Activated effector memory CD4-positive, alpha-beta T cell treated with anti-CD3 and anti-CD28 coated beads, Interleukin-2, amount 50 U/mL, for 16 hours (primary cell): ENCODE data around the gene RUVBL1.

Experiments
- DNase-seq: peaks from one replicate; pipeline ENCODE4 v3.0.0-alpha.2; 2020

Gene RUVBL1

DNA sequence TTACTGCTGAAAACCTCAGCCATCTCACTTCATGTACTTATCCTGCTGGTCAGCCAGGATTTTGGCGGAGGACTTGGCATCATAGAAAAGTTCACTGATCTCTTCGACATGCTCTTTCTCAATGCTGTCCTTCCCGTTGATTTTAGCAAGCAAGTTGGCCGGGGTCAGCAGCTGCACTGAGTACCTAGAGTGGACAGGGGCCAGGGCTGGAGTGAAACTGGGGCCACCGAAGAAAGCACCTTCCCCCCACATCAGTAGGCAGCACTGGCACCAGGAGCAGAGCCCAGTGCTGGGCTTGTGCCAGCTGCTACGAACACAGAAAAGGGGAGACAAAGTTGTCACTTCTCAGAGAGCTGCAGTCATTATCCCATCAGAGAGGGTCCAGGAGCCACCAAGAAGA, 42.4 kb downstream of the RUVBL1 start:
- no peak for DNase-seq

GRCh38 chr3:128080323-128081080, 43.1 kb downstream of the RUVBL1 start:
- DNase-seq = no peak

DNA sequence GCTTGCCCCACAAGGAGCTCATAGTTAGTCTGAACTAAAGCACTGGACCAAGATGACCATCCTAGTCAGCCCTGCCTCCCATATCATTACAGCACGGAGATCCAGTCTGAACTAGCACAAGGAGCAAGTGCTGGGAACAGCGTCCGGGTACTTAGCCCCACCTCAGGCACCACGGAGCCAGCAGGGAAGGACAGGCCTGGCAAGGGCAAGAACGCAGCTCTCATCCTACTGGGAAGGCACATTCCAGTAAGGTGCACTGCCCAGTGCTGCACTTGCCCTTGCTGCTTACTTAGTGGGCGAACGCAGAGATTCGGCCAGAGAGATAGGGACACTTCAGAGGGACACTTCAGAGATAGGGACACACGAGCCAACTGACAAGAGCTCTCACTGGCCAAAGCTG, 43.8 kb downstream of the RUVBL1 start:
- no peak for DNase-seq

- DNase-seq = no peak
These were observed 44.7 kb downstream of the RUVBL1 start for GRCh38 chr3:128078875-128079274.

DNA sequence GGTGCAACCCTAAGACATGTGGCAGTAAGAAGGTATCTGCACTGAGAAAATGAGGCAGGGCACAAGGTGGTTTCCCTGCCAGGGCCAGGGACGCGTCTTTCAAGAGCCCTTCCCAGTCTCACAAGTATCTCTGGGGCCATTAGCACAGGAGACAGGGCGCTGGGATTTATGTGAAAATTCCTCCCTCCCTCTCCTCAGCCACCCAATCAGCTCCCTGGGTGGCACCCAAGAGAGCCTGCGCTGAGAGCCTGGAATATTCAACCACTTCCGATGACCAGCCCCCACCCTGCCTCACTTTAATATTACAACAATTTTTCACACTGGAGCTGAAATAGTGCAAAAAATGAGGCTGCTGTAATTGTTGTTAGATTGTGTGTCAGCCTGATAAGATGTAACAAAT, 45.3 kb downstream of the RUVBL1 start:
- DNase-seq = no peak

DNA sequence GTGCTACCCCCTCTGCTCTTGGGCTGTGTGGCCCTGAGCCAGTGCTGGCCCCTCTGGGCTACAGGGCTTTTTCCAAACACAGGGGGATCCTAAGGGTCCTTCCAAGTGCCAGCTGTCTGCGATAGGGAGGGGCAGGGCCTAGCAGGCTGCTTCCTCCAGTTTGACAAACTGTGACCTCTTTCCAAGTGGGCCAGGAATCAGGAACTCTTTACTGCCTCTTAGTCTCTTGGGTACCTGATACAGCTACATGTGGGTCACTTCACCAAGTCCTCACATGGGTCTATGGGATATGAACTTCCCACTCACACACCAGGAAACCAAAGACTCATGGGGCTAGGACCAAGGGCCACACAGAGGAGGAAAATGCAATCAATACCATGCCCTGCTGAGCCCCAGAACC, 45.9 kb downstream of the RUVBL1 start:
- no peak for DNase-seq

- DNase-seq = no peak
These were observed 46.4 kb downstream of the RUVBL1 start for GRCh38 chr3:128077202-128077624.

GRCh38 chr3:128076483-128077201, 47.0 kb downstream of the RUVBL1 start:
- DNase-seq = peak; percentile 75

DNA sequence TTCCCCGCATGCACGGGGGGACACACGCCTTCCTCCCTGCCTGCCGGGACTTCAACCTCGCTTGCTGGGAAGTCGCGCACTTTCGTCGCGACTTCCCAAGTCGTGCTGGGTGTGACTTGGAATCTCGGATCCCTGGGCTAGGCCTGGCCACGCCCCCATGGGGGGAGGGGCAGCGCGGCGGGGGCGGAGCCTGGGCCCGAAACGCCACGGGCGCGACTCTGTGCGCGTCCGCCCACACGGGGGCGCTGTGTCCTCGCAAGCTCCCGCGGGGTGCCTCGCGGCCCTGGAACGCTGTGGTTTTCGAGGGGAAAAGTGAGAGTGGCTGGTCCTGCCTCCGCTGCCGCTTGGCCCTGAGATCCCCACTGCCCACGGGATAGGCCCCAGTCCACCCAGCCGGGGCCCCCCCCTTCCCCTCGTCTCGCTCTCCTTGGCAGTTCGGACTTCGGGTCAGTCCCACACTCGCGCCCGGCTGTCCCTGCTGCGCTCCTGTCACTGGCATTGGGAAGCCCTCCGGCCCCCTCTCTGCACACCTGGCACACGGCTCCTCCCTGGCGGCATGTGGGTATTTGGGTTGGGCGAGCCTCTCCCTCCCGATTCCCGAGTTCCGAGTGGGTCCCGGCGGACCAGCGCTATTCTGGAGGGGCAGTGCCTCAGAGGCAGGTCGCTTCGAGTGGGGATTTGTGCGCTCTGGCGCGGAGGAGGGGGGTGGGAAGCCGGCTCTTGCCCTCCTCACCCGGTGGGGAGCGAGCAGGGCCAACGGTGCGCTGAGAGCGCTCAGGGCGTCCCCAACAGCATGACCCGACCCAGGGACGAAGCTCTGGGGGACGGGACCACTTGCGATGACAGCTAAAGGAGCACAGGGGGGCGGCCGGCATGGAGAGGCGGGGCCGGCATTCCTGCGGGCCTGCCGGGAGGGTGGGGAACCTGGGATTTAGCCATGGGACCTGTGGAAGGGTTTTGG, 47.8 kb downstream of the RUVBL1 start:
- peak; percentile 95 for DNase-seq

DNA sequence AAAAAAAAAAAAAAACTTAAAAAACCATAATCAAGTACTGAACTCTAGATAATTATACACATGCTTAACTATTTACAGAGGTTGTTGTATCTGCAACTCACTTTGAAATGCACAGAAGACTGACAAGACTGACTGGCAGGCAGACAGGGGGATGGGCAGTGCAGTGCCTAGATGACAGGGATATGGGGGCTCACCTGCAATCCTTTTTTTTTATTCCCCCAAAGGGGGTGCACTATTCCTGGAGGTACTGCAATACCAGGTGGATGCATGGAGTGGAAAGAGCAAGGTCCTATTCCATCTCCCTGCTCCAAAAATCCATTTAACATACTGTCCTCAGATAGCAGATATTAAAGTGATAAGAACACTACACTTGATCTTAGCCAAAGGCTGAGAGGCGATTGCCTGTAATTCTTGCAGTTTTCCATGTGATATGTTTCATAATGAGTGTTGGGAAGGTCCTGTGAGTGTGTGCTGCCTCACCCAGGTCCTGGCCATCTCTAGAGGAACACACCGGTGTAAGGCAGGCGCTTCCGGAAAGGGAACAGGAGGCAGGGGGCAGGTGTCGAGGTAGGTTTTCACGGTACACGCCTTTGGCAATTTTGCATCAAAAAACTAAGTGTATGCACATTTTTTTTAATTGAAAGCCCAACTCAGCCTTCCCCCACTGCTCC, 48.6 kb downstream of the RUVBL1 start:
- no peak for DNase-seq

- DNase-seq = no peak
These were observed 49.8 kb downstream of the RUVBL1 start for GRCh38 chr3:128073807-128074206.

DNA sequence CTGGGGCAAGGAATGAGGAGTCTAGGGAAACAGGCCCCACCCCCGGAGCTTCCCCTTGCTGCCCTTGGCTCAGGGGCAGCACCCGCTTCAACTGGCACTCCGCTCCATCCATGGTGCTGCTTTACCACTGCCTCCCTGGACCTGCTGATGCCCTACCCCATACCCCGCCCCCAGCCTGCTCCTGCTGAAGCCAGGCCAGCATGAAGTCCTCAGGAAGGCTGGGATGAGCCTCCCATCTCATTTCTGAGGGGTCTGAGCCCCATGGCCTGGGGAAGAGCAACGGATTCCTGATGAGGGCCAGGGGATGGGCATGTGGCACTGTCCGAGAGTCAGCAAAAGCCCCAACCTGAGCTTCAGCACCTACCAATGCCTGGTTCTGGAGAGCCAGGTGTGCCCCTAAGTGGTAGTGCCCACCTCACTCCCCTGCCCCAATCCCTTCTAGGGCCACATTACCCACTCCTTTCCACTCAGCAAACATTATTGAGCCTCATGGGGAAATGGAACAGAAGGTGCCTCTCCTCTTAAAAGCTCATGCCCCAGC, 50.4 kb downstream of the RUVBL1 start:
- DNase-seq = no peak

- DNase-seq = no peak
These were observed 51.0 kb downstream of the RUVBL1 start for GRCh38 chr3:128072454-128073184.

DNA sequence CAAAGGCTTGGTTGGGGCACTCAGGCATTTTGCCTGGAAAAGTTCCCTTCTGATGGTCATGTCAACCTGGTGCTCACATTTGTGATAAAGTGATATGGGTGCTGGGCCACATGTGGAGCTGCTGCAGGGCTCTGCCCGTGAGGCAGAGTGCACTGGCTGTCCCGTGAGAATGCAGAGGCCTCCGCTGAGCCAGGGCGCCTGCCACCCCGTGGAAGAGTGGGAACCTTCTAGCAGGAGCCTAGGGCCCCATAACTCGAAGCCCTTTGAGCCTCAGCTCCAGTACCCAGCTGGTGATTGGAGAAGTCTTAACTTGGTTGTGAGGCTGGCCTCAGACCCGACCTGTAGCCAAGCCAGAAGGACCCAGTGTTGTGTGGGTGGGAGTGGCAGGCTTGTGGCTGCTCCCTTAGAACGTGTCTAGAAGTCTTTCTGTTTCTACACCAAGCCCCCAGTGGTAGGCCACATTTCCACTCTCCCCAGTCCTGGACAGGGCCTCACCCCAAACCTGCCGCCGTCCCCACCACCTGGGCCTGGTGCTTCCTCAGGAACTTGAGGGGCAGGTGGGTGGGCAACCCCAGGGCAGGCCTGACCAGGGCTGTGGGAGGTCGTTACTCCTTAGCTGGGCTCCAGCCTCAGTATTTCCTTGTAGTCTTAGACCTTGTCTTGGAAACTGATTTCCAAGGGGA, 51.7 kb downstream of the RUVBL1 start:
- DNase-seq = no peak

DNA sequence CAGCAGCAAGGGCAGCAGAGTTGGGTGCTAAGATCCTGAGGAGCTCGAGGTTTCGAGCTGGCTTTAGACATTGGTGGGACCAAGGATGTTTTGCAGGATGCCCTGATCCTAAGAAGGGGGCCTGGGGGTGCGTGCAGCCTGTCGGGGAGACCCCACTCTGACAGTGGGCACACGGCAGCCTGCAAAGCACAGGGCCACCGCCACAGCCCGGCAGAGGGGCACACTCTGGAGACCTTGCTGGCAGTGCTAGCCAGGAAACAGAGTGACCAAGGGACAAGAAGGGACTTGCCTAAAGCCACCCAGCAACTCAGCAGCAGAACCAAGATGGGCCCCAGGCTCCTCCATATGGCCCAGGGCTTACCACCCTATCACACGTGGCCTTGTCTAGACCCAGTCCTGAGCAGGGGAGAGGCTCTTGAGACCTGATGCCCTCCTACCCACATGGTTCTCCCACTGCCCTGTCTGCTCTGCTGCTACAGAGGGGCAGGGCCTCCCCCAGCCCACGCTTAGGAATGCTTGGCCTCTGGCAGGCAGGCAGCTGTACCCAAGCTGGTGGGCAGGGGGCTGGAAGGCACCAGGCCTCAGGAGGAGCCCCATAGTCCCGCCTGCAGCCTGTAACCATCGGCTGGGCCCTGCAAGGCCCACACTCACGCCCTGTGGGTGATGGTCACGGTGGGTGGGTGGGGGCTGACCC, 52.6 kb downstream of the RUVBL1 start:
- no peak for DNase-seq

DNA sequence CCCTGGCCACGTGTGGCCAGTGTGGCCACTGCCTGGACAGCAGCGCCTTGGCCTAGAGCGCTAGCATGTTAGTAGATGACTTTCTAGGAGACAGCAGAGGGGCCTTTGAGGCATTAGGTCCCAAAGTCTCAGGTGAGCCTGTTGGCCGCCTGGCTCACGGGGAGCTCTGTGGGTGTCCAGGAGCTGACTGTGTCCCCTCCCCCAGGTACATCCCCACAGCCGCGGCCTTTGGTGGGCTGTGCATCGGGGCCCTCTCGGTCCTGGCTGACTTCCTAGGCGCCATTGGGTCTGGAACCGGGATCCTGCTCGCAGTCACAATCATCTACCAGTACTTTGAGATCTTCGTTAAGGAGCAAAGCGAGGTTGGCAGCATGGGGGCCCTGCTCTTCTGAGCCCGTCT, 54.3 kb downstream of the RUVBL1 start:
- DNase-seq = no peak

DNA sequence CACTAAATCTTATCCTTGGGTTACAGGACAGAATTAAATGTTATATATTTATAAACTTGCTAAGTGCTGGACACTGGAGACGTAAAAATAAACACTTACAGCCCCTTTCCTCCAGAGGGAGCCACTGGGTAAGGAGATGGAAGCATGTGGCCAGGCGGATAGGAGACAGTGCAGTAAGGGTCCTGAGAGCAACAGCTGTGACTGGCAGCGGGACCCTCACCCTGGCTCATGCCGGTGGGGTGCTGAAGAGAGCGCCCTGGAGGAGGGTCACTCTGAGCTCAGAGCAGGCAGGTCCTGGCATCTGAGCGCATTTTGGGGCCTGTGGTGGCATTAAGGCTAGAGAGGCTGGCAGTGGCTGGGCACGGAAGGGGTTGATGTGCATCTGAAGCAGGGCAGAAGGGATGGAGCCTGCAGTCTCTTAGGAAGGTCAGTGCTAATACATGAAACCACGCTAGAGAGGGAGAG, 55.4 kb downstream of the RUVBL1 start:
- DNase-seq = no peak

DNA sequence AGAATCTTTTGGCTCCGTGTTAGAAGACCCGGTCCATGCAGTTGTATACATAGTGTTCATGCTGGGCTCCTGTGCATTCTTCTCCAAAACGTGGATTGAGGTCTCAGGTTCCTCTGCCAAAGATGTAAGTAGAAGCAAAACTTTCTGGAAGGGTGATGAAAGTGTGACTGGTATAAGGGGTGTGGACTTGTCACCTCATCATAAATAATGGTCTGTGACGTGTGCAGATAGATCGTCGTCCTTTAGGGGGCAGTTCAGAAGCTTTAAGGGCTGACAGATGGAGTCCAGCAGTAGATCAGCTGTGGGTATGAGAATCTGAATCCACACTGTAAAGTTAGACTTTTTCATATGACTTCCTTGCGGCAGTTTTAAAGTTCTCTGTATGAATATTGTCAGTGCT, 56.1 kb downstream of the RUVBL1 start:
- no peak for DNase-seq

DNA sequence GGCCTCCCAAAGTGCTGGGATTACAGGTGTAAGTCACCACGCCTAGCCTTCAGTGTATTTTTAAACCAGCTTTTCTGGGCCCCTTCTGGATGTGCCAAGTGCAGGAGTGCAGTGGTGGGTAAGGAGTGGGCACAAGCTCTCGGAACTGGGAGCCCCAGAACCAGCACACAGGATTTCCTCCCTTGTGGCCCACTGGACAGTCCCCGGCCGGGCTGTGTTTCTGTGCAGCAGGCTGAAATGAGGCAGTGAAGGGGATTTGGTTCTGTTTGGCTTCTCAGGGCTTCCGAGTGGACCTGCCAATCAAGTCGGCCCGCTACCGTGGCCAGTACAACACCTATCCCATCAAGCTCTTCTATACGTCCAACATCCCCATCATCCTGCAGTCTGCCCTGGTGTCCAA, 56.9 kb downstream of the RUVBL1 start:
- no peak for DNase-seq

- DNase-seq = no peak
These were observed 57.5 kb downstream of the RUVBL1 start for GRCh38 chr3:128066114-128066513.
